NCI-H446 treated with DMSO at 0.1 percent for 48 hours (cell line): ENCODE data around the gene CARD10.
"Not testable (repeated sequence)": the region's sequence is repeated elsewhere in the genome, so short reads cannot be mapped to it uniquely, and the experiment has no call there.

ENCODE experiments used
- DNase-seq: peaks from one replicate; lab custom pipeline; 2025; lab: John Stamatoyannopoulos, UW

CARD10 gene

DNA sequence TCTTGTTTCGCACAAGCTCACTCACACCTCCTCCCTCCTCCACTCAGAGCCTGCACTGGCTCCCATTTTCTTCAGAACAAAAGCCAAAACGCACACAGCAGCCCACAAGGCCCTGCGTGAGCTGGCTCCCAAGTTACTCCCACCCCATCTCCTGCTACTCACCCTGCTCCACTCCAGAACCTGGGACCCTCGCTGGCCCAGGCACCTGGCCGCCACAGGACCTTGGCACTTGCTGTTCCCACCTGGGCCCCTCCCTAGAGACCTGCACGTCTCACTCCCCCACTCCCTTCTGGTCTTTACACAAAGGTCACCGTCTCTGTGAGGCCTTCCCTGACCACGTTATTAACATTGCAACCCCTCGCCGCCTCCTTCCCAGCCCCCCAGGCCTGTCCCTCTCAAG, 32.1 kb downstream of the CARD10 start:
- no peak for DNase-seq

DNA sequence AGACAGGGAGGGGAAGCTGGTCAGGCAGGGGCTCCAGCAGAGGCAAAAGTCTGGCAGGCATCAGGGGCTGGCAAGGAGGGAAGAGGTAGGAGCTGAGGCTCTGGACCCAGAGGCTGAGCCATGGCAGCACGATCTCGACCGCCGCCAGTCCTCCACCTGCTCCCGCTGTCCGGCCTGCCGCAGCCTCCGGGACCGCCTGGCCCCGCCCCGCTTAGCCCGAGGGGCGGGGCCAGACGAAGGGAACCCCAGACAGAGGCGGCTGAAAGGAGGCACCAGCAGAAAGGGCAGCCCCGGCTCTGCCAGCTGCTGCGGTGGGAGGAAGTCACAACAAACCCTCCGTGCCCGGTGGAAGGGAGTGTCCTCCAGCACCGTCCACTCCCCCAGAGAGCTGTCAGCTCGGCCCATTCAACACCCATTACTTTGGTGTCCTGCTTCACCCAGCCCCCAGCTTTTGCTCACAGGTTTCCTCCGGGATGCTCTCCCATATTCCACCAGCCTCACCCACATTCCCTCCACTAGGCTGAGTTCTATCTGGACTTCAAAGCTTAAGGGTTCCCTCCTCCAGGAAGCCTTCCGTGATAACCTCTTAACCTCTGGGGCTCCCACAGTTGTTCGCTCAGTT, 32.9 kb downstream of the CARD10 start, which contains the start of gene MFNG:
Gene MFNG (minus strand): TSS at position 161 of the 622 bp plus-strand sequence. CDS start 207 bp downstream, outside the sequence.
- no peak for DNase-seq

DNA sequence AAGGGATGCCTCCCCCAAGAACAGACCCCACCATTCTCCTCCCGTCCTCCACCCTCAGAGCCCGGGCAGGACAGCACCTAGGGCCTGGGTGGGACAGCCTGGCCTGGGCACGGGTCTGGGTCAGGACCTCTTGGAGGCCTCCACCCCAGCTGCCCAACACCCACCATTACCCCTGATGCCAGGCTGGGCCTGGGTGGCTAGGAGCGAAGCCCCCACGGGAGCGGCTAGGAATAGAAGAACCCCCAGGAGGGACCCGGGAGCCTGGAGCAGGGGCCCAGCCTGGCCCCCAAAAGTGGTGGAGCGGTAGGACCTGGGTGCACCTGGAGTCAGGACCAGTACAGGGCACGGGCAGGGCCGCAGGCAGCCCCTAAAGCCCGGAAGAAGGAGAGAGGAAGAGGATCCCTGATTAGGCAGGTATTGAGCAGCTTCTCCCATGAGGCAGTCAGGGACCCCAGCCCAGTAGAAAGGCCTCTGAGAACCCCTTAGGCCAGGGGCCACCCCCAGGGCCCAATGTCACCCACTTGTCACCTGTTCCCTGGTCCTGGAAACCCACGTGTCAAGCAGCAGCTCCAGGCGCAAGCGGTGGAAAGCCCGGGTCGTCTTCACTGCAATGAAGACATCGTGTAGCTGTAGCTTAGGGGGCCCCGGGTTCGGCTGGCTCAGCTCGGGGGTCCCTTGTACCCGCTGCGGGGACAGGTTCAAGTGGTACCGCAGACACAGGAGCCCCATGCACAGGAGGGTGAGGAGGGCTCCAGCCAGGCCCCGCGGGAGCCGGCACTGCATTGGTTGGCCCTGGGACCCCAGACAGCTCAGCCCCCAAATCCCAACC, 33.6 kb downstream of the CARD10 start:
- DNase-seq = no peak

DNA sequence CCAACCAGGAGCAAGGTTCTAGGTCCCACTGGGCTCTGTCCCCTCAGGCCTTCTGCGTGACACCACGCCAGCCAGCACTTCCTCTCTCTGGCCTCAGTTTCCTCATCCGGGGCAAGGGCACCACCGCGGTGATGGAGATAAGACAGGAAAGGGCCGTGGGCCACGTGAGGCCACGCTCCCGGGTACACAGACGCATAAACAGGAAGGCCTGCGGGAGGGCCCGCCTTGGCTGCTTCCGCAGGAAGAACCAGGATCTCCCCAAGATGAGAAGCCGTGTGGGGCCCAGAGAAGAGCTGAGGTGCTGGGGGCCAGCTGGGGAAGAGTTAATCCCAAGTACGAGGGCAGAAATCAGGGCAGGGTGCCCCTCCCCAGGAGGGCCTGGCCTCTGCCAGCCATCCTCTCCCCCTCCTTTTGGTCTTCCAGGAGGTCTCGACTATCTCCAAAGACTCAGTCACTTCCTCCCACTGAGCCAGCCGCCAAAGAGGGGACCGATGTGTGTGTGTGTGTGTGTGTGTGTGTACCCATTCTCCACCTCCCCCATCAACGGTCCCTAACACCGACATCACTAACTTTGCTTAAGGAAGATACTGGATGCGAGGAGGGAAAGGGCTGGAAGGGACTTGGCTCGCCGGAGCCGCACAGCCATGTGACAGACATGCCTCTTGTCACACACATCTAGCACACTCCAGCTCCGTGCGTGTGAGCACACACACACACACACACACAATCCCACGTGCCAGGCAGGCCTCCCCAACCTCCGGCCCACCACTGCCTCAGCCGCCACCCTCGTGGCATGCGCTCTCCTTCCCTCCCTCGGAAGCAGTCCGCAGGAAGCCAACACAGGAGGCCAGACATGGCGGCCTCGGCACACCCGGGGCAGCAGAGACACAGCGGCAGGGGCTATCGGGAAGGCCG, 34.5 kb downstream of the CARD10 start:
- no peak for DNase-seq

DNA sequence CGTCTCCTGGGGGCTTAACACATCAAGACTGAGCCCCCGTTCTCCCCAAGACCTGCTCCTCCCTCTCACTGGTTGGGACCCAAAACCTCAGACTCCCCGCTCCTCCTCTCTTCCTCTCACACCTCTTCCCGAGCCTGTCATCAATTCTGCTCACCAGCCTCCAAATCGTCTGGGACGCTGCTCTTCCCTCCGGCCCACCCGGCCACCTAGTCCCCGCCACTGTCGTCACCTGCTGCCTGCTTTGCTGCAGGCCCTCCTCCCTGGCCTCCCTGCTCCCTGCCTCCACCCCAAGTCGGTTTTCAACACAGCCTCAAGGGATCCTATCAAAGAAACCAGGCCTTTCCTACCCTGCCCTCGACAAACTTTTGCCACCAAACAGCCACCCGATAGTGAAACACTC, 36.2 kb downstream of the CARD10 start:
- DNase-seq = no peak

DNA sequence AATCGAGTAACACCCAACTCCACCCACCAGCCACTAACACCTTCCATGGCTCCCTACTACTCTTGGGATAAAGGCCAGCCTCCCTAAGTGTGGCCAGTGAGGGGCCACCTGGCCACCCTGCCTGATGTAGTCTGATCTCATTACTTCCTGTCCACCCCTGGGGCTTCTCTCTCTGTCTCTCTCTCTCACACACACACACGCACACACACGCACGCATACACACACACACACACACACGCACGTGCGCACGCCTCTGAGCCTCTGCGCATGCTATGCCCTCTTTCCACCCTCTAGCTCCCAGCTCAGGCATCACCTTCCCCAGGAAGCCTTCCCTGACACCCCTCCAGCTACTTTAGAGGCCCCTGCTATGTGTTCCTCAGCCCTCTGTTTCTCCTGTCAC, 37.0 kb downstream of the CARD10 start:
- DNase-seq = no peak

DNA sequence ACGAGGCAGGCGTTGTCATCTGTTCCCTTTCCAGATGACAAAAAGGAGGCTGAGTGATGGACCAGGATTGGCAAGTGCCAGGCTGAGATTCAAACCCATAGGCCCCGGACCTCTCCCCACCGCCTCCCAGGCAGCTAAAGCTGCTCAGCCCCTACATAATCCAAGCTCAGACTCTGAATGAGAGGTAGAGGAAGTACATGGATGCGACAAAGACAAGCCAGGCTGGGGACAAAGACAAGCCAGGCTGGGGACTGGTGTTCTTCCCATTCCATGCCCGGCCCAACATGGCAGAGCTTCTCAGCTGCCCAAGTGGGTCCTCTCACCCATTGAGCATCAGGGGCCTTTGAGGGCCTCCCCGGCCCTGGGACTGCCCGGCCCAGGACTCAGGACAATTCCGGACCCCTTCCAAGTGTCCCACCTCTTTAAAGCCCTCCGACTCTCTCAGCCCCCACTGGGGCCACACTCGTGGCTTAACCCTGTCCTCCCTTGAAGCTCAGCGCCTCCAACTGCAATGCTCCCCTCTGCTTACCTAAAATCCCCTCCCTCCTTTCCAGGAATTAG, 37.8 kb downstream of the CARD10 start:
- DNase-seq = no peak

DNA sequence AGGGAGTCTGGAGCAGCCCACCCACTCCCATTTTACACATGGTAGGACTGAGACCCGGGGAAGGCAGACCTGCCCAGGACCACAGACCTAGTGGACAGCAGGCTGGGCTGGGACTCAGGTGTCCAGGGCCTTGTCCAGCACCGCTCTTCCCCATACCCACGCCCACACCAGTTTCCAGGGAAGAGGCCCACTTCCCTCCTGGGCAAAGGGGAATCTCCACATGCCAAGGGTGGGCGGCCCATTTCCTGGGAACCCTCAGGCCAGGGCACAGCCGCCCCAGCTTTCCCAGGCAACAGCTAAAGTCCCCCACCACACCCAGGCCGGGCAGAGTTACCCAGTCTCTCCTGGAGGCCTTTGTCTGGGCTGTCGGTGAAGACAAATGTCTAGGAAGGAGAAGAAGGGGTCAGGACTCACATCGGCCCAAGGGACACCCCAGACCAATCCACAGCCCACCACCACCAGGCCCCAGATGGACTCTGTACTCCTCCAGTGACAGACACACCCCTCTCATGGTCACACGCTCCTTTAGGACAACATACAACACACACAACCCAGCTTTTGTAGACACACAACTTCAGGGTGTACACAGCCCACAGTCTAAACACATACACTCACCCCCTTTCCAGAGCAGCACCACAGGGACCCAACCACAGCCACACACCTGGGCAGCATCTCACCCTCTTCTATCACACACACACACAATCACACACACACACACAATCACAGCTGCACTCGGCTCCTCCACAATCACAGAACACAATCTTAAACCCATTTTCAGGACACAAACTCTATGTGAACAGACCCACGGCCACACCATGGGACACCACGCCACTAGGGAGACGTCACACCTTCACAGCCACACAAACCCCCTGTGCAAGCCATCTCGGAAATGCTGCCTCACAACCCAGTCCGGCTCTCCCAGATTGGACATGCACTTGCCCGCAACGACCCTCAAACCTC, 38.5 kb downstream of the CARD10 start:
- no peak for DNase-seq

DNA sequence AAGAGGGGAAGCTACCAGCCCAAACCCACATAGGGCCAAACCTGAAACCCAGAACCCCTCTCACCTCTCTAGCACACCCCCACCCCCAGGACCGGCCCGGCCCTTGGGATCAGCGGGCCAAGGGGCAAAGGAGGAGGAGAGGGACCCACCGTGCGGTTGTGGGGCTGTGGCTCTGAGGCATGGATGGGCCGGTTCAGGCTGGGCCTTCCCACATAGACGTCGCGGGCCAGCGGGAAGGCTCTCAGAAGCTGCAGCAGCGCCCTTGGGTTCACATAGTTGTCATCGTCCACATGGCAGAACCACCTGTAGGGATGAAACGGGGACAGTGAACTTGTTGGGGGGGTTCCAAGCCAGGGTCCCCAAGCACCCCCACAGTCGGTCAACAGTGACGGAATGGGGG, 40.0 kb downstream of the CARD10 start:
- no peak for DNase-seq

DNA sequence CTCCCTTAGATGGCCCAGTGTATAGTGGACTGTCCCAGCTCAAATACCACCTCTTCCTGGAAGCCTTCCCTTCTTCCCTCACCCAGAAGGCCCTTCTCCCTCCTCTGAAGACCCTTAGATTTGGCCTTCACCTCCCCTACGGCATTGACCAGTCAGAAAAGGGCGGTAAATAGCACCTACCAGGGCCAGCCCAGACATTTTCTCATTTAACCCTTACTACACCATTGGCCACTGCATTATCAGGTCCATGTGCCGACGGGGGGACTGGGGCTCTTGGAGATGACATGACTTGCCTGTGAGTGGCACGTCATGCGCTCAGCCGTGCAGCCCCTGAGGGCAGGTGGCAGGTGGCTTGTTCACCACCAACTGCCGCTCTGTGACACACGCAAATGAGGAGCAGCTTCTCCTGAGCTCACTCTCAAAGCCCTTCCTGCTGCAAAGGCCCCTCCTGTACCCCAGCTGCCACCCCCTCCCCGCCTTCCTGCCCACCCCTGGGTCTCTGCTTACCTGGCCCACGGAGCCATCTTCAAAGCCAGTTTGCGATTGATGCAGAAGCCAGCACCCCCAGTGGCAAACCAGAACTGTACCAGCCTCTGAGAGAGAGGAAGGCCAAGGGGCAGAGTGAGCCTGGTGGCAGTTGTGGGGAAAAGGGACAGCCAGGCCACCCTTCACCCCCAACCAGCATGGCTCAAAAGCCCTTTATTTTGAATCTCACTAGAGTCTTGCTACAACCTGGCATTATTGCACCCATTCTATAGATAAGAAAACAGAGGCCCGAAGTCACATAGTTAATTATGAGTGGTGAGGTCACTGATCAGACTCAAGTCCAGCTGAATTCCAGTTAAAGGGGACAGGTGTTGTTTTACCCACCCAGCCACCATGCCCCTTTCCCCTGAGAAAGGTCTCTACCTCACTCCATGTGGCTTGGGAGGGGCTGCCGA, 42.6 kb downstream of the CARD10 start:
- DNase-seq = no peak

DNA sequence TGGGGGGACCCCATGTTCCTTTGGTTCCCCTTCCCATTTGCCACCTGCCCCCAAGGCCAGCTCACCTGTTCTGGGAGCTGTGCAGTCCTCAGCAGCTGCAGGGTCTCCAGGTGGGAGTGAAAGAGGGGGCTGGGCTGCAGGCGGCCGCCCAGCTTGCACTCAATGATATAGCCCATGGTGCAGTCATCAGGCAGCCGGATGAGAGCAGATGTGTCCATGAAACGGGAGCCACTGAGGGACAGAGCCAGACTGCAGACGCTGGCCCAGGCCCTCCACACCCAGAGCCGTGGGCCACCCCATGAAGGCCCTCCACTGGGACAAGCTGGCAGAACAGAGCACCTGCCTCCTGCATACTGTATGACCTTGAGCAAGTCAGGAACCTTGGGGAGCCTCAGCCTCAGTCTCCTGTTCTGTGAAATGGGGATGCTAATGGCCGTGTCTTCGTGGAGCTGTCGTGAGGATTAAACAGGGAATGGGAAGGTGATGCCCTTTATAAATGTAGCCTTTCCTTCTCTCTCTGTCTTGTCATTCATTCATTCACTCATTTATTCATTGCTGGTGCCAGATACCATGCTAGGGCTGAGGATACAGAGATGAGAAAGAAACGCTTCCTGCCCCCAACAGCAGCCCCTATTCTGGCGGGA, 44.6 kb downstream of the CARD10 start:
- DNase-seq = no peak

DNA sequence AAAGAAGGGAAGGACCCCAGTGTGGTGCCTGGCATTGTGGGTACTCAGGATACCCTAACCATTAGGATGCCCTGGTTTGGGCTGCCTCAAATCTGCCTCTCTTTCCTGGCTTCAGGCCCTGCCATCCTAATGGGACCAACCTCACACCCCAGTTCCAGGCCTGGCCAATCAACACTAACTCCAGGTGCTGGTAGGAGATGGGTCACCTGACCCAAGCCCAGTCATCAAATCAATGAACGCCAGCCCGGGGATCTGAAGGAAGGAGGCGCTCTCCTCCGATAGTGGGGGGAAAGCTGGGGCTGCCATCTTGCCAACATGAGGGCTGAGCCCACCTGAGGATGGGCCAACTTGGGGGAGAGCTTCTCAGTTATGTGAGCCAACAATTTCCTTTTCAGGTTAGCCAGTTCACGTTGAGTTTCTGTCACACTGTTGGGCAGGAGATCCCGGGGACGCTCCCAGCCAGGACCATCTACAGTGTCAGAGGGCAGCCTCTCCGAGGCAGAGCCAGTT, 45.7 kb downstream of the CARD10 start:
- no peak for DNase-seq

DNA sequence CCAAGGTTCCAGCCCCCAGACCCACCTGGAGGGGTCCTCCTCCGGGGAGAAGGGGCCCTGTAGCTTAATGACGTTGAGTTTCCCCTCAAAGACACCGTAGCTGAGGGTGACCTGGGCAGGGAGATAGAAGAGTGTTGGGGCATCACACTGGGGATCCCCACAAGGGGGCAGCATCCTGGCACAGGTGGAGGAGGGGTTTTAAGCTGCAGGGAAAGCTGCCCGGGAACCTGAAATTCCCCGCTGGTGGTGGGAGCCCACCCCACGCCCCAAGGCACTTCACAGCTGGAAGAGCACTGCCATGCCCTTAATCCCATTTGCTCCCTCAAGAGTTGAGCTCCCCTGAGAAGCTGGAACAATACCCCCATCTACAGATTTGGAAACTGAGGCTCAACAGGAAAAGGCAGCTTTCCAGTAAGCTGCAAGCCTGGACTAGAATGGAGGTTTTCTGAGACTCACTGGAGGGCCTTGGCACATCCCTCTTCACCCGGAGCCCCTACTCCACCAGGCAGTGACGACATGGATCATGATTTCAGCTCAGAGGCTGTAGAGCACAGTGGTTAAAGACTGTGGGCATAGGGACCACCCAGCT, 46.7 kb downstream of the CARD10 start:
- DNase-seq = no peak

DNA sequence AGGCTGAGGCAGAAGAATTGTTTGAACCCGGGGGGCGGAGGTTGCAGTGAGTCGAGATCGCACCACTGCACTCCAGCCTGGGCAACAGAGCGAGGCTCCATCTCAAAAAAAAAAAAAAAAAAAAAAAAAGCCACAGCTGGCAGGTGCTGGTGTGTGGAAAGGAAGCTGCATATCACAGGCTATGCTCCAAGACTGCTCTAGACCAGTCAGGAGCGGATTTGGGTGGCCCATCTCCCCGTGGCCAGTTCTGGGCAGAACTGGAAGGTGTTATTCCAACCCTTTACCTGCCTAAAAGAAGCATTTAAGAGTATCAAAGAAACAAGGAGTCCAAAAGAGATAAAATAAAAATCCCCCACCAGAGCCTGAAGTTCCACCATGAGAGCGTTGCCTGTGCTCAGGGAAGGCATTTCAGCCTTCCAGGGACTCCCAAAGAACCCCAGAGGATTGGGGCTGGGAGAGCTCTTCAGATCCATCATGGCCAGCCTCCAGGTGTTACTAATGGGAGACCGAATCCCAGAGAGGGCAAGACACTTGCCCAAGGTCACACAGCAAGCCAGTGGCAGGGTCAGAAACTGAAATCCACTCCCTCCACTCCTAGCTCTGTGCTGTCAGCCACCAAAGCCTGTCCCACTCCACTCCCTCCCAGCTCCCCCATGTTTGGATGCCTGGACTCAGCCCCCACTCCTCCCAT, 47.3 kb downstream of the CARD10 start:
- DNase-seq = no peak

DNA sequence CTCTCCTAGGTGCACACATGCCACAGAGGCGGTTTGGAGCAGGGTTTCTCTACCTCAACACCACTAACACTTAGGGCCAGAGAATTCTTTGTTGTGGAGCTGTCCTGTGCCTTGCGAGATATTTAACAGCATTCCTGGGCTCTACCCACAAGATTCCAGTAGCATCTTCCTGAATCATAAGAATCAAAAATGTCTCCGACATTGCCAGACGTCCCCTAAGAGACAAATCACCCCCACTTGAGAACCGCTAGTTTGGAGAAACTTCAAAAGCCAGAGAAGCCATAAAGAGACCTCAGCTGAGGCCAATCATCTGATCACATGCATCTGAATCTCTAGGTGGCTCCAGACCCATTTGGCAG, 49.1 kb downstream of the CARD10 start:
- DNase-seq = no peak

DNA sequence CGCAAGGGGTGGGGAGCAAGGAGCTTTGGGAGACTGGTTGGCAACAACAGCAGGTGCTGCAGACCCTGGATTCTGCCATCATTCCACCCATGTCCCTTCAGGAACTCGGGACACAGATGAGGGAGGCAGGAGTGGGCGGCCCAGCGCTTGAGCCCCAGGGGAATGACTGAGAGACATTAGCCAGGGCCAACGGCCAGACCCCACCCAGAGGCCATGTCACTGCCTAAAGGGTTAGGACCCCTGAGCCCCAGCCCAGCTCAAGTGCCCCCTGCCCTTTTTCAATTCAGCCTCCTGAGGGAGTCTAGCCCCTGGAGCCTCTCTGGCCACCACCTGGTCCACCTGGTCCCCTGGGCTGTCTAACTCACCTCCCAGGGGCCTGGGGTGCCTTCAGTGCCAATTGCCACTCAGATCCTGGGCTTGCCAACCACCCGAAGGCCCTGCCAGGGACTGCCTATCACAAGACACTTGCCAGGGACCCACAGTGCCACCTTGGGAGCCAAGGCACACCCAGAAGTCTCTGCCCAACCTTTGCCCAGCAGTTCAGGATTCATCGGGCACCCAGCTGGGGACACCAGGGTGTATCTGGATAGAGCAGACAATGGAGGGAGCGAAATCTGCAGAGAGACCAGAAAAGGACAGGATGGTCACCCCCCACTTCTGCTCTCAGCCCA, 49.7 kb downstream of the CARD10 start:
- no peak for DNase-seq

DNA sequence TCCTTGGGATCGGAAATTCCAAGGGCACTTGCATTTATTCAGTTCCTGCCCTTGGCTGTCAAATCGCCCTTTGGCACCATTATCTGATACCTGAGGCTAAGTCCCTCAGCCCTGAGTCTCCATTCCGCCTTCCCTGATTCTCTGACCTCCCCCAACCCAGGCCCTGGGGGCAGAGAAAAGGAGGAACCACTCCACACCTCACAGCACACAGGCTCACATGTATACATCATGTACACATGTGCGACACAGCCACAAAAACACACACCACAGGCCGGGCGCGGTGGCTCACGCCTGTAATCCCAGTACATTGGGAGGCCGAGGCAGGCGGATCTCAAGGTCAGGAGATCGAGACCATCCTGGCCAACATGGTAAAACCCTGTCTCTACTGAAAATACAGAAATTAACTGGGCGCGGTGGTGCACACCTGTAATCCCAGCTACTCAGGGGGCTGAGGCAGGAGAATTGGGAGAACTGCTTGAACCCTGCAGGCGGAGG, 51.0 kb downstream of the CARD10 start:
- DNase-seq = not testable (repeated sequence)
